MM.1S (cell line): ENCODE measurements around the gene ABCA1.

Source experiments
- DNase-seq: peaks from one replicate; pipeline ENCODE4 v3.0.0-alpha.2; 2015
- H2AFZ ChIP-seq: fragments of 300-600 bp; sonication (generic); 2 replicates; pipeline ENCODE4 v1.6.0; 2016; ENCODE audit warnings: antibody characterized with exemption, low read length
- H3F3A ChIP-seq: fragments of 300-600 bp; sonication (generic); 2 replicates; pipeline ENCODE4 v1.6.1; 2016; ENCODE audit warnings: mild to moderate bottlenecking, antibody characterized with exemption, low read length, moderate library complexity, mixed read lengths; ENCODE audit not compliant: insufficient read depth
- H3K27ac ChIP-seq: fragments of 300-600 bp; sonication (generic); 2 replicates; pipeline ENCODE4 v1.5.1; 2016; ENCODE audit warnings: mild to moderate bottlenecking, low read length
- H3K27me3 ChIP-seq: fragments of 300-600 bp; sonication (generic); replicated peaks from 2 replicates; pipeline ENCODE4 v1.6.0; 2016; ENCODE audit warnings: low read length; ENCODE audit not compliant: insufficient read depth
- H3K36me3 ChIP-seq: fragments of 300-600 bp; sonication (generic); replicated peaks from 2 replicates; pipeline ENCODE4 v1.6.1; 2016; ENCODE audit warnings: mild to moderate bottlenecking, low read length, mixed read lengths; ENCODE audit not compliant: insufficient read depth
- H3K4me1 ChIP-seq: fragments of 300-600 bp; sonication (generic); 2 replicates; pipeline ENCODE4 v1.6.1; 2016; ENCODE audit warnings: low read length, mixed read lengths
- H3K4me2 ChIP-seq: fragments of 300-600 bp; sonication (generic); 2 replicates; pipeline ENCODE4 v1.6.0; 2016; ENCODE audit warnings: low read depth, low read length
- H3K4me3 ChIP-seq: fragments of 300-600 bp; sonication (generic); 2 replicates; pipeline ENCODE4 v1.5.1; 2016; ENCODE audit warnings: low read length, mixed read lengths
- H3K79me2 ChIP-seq: fragments of 300-600 bp; sonication (generic); 2 replicates; pipeline ENCODE4 v1.6.1; 2016; ENCODE audit warnings: mixed run types, low read length, mixed read lengths
- H3K9ac ChIP-seq: fragments of 300-600 bp; sonication (generic); 2 replicates; pipeline ENCODE4 v1.6.1; 2016; ENCODE audit warnings: low read length, mixed read lengths
- H3K9me2 ChIP-seq: fragments of 300-600 bp; sonication (generic); replicated peaks from 2 replicates; pipeline ENCODE4 v1.6.1; 2016; ENCODE audit warnings: mild to moderate bottlenecking, low read length, mixed read lengths; ENCODE audit not compliant: insufficient read depth
- H3K9me3 ChIP-seq: fragments of 300-600 bp; sonication (generic); replicated peaks from 2 replicates; pipeline ENCODE4 v1.6.1; 2016; ENCODE audit warnings: mild to moderate bottlenecking, low read length, mixed read lengths; ENCODE audit not compliant: insufficient read depth
- H4K20me1 ChIP-seq: fragments of 300-600 bp; sonication (generic); 2 replicates; pipeline ENCODE4 v1.6.1; 2016; ENCODE audit warnings: mild to moderate bottlenecking, low read length, moderate library complexity, mixed read lengths; ENCODE audit not compliant: insufficient read depth
- CTCF ChIP-seq: fragments of 300-600 bp; sonication (generic); IDR thresholded peaks from 2 replicates; pipeline ENCODE4 v1.5.1; 2016; ENCODE audit warnings: antibody characterized with exemption, low read length, mixed read lengths
- EZH2 ChIP-seq: fragments of 300-600 bp; sonication (generic); optimal IDR thresholded peaks from 2 replicates; pipeline ENCODE3; 2017; ENCODE audit warnings: low read depth, mild to moderate bottlenecking, antibody characterized with exemption, low read length, mixed read lengths
- EZH2phosphoT487 ChIP-seq: fragments of 300-600 bp; sonication (generic); IDR thresholded peaks from 2 replicates; pipeline ENCODE4 v1.6.1; 2018; ENCODE audit warnings: antibody characterized with exemption, low read length

Gene ABCA1

GRCh38 chr9:104794070-104794469 is 133.9 kb downstream of the ABCA1 start:
- H2AFZ ChIP-seq = no peak overlapping the region
- H3K36me3 ChIP-seq = no peaks in the 10 kb centered on the region
- no peaks in the 10 kb centered on the region for H3K79me2 ChIP-seq

GRCh38 chr9:104788251-104788650 is 139.7 kb downstream of the ABCA1 start:
- H4K20me1 ChIP-seq = no peaks in the 10 kb centered on the region
- no peaks in the 10 kb centered on the region for H3K27me3 ChIP-seq
- no peak overlapping the region for H3K4me2 ChIP-seq
- H3F3A ChIP-seq = no peaks in the 10 kb centered on the region; the same call in none of the 2 replicates
- no peaks in the 10 kb centered on the region for H3K36me3 ChIP-seq
- no peak for TF ChIP-seq CTCF
- TF ChIP-seq EZH2phosphoT487 = no peak
- no peak for TF ChIP-seq EZH2
- no peaks in the 10 kb centered on the region for H3K9me3 ChIP-seq
- H3K4me1 ChIP-seq = peaks cover 11% of the 10 kb centered on the region; the same call in 1 of the 2 replicates
- H3K79me2 ChIP-seq = no peaks in the 10 kb centered on the region
- DNase-seq = no peak
- no peak overlapping the region for H3K9ac ChIP-seq
- no peak overlapping the region for H2AFZ ChIP-seq
- H3K4me3 ChIP-seq = no peak overlapping the region
- no peak overlapping the region for H3K27ac ChIP-seq
- no peaks in the 10 kb centered on the region for H3K9me2 ChIP-seq

More at GRCh38 chr9:104794070-104794469, 133.9 kb downstream of the ABCA1 start:
- Histone ChIP-seq H3K9me3 (no peaks in the 10 kb centered on the region), H3F3A (no peaks in the 10 kb centered on the region), H3K27ac (no peak overlapping the region), H3K9ac (no peak overlapping the region), H3K4me1 (no peaks in the 10 kb centered on the region), H3K4me3 (no peak overlapping the region), H3K4me2 (no peak overlapping the region), H3K27me3 (no peaks in the 10 kb centered on the region), H4K20me1 (no peaks in the 10 kb centered on the region), H3K9me2 (no peaks in the 10 kb centered on the region)
- DNase-seq = no peak
- TF ChIP-seq EZH2phosphoT487 = no peak
- no peak for TF ChIP-seq CTCF
- no peak for TF ChIP-seq EZH2

GRCh38 chr9:104787306-104788015 is 140.5 kb downstream of the ABCA1 start:
- H3K4me2 ChIP-seq = no peak overlapping the region
- H3F3A ChIP-seq = no peaks in the 10 kb centered on the region; the same call in none of the 2 replicates
- DNase-seq = no peak
- no peaks in the 10 kb centered on the region for H4K20me1 ChIP-seq
- peaks cover 11% of the 10 kb centered on the region; the same call in 1 of the 2 replicates for H3K4me1 ChIP-seq
- no peaks in the 10 kb centered on the region for H3K36me3 ChIP-seq
- no peak overlapping the region for H3K9ac ChIP-seq
- H3K27me3 ChIP-seq = no peaks in the 10 kb centered on the region
- no peaks in the 10 kb centered on the region for H3K9me3 ChIP-seq
- no peak overlapping the region for H3K4me3 ChIP-seq
- no peaks in the 10 kb centered on the region for H3K9me2 ChIP-seq
- no peak overlapping the region for H2AFZ ChIP-seq
- no peak for TF ChIP-seq CTCF
- no peak for TF ChIP-seq EZH2phosphoT487
- TF ChIP-seq EZH2 = no peak
- H3K79me2 ChIP-seq = no peaks in the 10 kb centered on the region
- H3K27ac ChIP-seq = no peak overlapping the region
